GM20431 (cell line): ENCODE results near the gene PDCD2L.
"Not testable (repeated sequence)": the region's sequence is repeated elsewhere in the genome, so short reads cannot be mapped to it uniquely, and the experiment has no call there.

Source experiments
- in situ Hi-C: fragments of 300-500 bp; cut with MseI, MboI; formaldehyde crosslinking; loops from one replicate; pipeline ENCODE4 v1.15.0; 2020; ENCODE audit warnings: low sequenced_read_pairs; ENCODE audit not compliant: unreplicated experiment

The PDCD2L gene

GRCh38 chr19:34459614-34460013 is 55.4 kb downstream of the PDCD2L start:
- in situ Hi-C loops = no loop called here

GRCh38 chr19:34461375-34462100 is 57.3 kb downstream of the PDCD2L start:
- in situ Hi-C loops = no loop called here

- in situ Hi-C loops = not testable (repeated sequence)
Observed at GRCh38 chr19:34464785-34465184, 60.6 kb downstream of the PDCD2L start.

- in situ Hi-C loops = no loop called here
Observed at GRCh38 chr19:34468409-34468808, 64.2 kb downstream of the PDCD2L start.

GRCh38 chr19:34469026-34469425 is 64.8 kb downstream of the PDCD2L start:
- in situ Hi-C loops = not testable (repeated sequence)

GRCh38 chr19:34471906-34472700 is 67.9 kb downstream of the PDCD2L start:
- in situ Hi-C loops = no loop called here

GRCh38 chr19:34474233-34474989 is 70.2 kb downstream of the PDCD2L start:
- in situ Hi-C loops = no loop called here

GRCh38 chr19:34475026-34475974 is 71.1 kb downstream of the PDCD2L start:
- in situ Hi-C loops = no loop called here
